HEK293T (cell line): ENCODE results near the gene ECM2.

Experiments used
- BHLHE40 ChIP-seq: fragments of 450-650 bp; IDR thresholded peaks from 2 replicates; pipeline ENCODE4 v1.6.1; 2016; ENCODE audit warnings: mild to moderate bottlenecking, moderate library complexity, borderline replicate concordance
- CTBP1 ChIP-seq: fragments of 450-650 bp; IDR thresholded peaks from 2 replicates; pipeline ENCODE4 v1.6.1; 2016; ENCODE audit warnings: borderline replicate concordance
- FOXA1 ChIP-seq: fragments of 450-650 bp; IDR thresholded peaks from 2 replicates; pipeline ENCODE4 v1.6.1; 2016; ENCODE audit warnings: mild to moderate bottlenecking
- FOXK2 ChIP-seq: fragments of 450-650 bp; IDR thresholded peaks from 2 replicates; pipeline ENCODE4 v1.6.1; 2016; ENCODE audit warnings: mild to moderate bottlenecking
- FOXM1 ChIP-seq: fragments of 450-650 bp; IDR thresholded peaks from 2 replicates; pipeline ENCODE4 v1.6.1; 2017; ENCODE audit warnings: mild to moderate bottlenecking, borderline replicate concordance
- HDGF ChIP-seq: fragments of 450-650 bp; IDR thresholded peaks from 2 replicates; pipeline ENCODE4 v1.6.1; 2017; ENCODE audit warnings: antibody characterized with exemption, borderline replicate concordance
- NFRKB ChIP-seq: fragments of 450-650 bp; IDR thresholded peaks from 2 replicates; pipeline ENCODE4 v1.6.1; 2016; ENCODE audit warnings: mild to moderate bottlenecking, moderate library complexity
- PKNOX1 ChIP-seq: fragments of 450-650 bp; IDR thresholded peaks from 2 replicates; pipeline ENCODE4 v1.6.1; 2016
- SP1 ChIP-seq: fragments of 450-650 bp; IDR thresholded peaks from 2 replicates; pipeline ENCODE4 v1.6.1; 2017
- SUZ12 ChIP-seq: fragments of 450-650 bp; IDR thresholded peaks from 2 replicates; pipeline ENCODE4 v1.6.1; 2016; ENCODE audit warnings: mild to moderate bottlenecking
- TARDBP ChIP-seq: fragments of 450-650 bp; IDR thresholded peaks from 2 replicates; pipeline ENCODE4 v1.6.1; 2016

- TF ChIP-seq NFRKB (no peak), PKNOX1 (no peak), HDGF (no peak), FOXA1 (no peak), FOXM1 (no peak), TARDBP (no peak), SUZ12 (no peak), BHLHE40 (no peak), CTBP1 (no peak), SP1 (no peak), FOXK2 (no peak)
Measured at GRCh38 chr9:92534674-92535073, 1.1 kb downstream of the ECM2 start.
